GM19238 (cell line): ENCODE data around the gene DHRS1.

Source experiments
- DNase-seq: peaks from one replicate; pipeline ENCODE4 v3.0.0; 2011; ENCODE audit warnings: low spot score; ENCODE audit not compliant: insufficient read length

Gene DHRS1

DNA sequence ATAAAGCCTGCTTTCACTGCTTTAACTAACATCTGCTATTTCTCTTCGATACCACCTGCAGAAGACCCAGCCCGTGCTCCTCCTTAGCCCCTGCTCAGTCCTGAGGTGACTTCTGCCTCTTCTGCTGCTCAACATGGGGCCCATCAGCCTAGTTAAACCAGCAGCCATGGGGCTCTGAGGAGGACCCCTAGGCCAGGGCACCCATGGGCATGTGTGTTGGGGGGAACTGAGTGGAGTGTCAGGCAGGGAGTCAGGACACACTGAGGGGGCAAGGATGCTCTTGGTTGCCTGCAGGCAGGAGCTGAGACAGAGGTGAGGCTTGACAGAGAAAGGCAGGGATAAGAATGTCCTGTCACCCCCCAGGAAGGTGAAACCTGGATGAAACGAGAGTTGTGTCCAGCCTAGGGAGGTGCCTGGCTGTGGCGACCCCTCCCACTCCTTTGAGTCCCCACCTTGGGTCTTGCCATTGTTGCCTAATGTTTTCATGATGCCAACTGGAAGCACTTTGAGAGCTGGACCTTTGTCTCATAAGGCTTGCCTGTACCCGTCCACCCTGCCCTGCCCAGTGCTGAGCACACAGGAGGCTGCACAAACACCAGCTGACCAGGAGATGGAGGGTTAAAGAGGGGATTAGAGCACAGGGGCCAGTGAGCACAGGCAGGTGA lies 15.7 kb downstream of the DHRS1 start:
- no peak for DNase-seq

- no peak for DNase-seq
Observed at GRCh38 chr14:24282736-24283135, 16.8 kb downstream of the DHRS1 start.

DNA sequence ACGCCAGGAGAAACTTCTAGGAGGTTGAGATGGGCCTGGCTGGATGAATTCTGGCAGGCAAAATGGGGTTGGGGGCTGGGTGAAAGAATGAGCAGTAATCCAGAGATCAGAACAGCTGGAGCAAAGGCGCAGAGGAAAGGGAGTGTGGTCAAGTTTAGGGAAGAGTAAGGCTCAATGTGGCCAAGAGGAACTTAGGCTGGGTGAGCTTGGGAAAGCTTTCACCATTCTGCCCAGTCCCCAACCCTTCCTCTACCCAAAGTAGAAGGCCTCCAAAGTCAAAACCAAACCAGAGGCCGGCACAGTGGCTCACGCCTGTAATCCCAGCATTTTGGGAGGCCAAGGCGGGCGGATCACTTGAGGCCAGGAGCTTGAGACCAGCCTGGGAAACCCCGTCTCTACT lies 17.9 kb downstream of the DHRS1 start:
- no peak for DNase-seq

- DNase-seq: no peak
Observed at GRCh38 chr14:24280797-24281460, 18.7 kb downstream of the DHRS1 start.

DNA sequence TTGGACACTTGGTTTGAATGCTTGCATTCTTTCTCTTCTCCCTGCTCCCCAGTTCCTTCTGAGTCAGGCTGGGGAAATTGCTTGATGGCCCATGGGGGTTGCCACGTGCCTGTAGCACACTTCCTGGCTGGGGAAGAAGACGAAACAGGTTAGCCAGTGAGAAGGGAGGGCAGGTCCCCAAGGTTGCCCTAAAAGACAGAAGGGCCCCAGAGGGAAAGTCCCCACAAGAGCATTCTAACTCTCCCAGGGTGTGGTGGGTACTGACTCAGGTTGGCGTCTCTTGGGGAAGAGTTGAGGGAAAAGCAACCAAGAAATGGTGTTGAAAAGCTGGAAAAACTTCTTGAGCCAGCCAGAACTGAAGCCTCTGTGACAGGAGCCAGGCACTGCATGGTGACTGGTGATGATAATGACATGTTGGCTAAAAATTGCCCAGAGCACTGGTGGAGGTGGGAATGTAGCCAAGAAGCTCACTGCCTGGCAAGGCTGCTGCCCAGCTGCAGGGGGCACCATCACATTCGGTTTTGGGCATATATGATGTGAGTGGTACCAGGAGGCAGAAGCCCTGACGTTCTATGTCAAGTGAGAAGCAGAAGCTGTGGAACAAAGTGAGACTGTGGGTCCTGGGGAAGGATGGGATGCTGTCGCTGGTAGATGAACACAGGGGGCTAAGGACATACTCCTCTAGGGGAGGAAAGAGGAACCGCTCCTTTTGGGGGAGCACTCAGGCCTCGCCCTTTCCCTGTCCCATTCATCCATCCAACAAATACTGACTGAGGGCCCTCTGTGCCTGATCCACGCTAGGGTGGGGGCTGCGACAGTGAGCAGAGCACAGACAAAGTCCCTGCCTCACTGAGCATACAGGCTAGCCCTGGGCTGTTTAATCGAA lies 20.0 kb downstream of the DHRS1 start:
- no peak for DNase-seq

DNA sequence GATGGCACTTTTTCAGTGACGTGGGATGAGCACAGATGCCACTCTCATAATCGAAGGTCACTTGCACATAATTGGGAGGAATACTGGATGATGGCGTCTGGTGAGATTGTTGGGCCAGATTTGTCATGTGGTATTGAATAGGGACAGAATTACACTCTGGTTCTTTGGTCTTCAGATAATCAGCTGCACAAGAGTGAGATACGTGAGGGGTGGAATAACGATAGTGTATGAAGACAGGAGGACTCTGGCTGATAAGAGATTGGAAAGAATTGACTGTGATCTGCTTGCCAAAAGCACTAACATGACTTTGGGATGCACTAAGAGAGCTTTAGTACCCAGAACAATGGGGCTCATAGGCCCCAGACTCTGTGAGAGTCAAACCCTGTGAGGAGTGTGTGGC lies 21.2 kb downstream of the DHRS1 start:
- DNase-seq: no peak

GRCh38 chr14:24277606-24278321 lies 21.8 kb downstream of the DHRS1 start:
- DNase-seq: no peak

DNA sequence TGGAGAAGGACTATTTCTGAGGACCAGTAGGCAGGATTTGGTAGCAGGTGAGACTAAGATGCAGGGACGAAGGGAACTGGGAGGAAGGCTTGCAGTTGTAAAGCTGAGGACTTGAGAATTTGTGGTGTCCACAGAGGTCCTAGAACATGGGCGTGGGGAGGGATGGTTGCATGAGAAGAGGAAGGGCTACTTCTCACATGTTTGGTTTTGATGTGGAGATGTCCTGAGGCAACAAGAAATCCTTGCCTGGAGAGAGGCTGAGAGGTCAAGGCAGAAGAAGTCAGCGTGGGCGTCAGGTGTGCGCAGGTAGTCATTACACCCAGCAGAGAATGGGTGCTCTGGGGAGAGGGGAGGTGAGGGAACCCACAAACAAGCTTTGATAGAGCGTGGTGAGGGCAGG lies 22.5 kb downstream of the DHRS1 start:
- no peak for DNase-seq

DNA sequence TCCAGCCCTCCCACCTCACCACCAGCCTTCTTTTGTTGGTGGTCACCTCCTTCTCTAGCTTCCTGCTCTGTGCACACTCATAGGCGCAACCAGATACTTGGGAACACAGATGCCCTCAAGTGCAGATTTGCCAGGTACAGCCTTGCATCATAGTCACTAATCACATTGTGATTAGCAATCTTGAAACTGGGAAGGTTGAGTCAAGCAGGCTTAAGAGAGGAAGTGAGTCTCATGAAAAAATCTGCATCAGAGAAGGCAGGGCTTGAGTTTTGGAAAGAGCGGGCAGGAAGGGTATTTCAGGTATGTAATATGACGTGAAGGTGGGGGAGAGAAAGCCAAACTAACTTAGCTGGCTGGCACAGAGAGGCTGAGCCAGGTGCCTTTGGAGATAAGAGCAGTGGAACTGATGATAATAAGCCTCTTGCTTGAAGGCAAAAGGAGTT lies 25.5 kb downstream of the DHRS1 start:
- peak; percentile 74 for DNase-seq

- no peak for DNase-seq
Observed at GRCh38 chr14:24273422-24273998, 26.1 kb downstream of the DHRS1 start.

DNA sequence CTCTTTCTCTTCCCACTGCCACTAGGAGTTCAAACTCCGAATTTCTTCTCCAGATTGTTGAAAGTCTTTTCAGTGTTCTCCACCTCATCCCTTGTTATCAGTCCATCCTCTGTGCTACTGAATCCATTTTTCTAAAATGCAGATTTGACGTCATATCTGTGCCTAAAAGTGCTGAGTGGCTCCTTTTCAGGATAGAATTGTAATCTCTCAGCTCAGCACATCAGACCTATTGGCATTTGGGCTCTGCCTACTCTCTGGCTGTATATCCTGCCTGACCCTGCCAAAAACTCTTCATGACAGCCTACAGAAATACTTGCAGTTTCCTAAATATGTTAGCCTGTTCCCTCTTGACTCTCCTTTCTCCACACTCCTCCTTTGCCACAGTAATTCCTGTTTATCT lies 27.1 kb downstream of the DHRS1 start:
- no peak for DNase-seq

- DNase-seq: no peak
Observed at GRCh38 chr14:24271834-24272263, 27.7 kb downstream of the DHRS1 start.

DNA sequence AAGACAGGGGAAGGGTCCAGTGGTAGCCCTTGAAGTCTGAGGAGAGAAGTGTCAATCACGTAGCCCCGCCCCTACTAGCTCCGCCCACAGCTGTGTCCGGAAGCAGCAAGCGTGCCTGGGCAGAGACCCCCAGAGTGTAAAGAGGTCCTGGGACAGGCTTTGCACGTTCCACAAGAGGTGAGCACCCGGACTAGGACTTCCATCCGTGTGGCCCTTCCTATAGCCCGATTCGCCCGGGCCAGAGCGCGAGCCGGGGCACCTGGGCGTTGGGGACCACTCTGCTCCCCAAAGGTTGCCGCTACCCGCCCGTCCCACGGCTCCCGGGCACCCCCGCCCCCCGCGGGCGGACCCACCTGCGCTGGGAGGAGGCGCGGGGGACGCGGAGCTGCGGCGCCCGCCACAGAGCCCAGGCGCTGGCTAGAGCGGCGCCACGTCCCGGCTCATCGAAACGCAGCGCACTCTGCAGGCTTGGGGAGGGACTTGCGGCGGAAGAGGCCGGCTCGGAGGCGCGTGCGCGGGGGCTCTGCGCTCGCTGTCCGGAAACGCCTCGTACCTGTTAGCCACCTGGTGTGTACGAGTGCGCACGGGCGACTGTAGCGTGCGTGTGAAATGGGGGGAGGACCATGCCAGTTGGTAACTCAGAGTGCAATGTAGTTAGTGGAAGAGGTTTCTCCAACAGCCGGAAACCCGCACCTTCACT lies 28.3 kb downstream of the DHRS1 start, which contains the start of gene RABGGTA:
RABGGTA (minus strand) TSS at position 464 of the 700 bp plus-strand sequence. CDS start 482 bp downstream, outside the sequence.
- DNase-seq: peak; percentile 97

- DNase-seq: no peak
Observed at GRCh38 chr14:24270537-24271133, 28.9 kb downstream of the DHRS1 start.

DNA sequence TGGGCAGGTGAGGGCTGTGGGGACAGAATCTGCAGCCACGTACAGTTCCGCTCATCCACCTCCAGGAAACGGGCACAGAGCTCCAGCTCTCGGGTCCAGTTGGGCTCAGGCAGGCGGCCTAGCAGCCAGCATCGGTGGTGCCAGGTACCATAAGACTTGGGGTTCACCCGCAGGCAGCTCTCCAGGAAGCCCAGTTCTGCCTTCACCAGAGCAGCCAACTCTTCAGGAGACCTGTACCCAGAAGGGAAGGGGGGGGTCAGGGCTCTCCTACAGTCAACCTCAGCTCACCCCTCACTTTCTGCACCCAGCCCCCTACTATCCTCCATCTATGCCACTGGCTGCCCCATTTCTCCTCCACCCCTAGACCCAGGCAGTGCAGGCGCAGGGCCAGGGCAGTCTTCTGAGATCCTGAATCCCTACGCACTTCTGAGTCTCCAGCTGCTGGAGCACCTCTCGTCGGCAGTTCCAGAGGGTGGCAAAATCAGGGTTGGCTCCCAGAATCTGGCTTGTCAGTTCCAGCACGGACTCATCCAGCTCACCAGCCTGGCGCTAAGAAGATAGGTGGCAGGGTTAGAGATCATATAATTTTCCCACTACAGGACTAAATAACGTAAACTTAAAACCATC lies 29.6 kb downstream of the DHRS1 start:
- DNase-seq: no peak

GRCh38 chr14:24269368-24269767 lies 30.2 kb downstream of the DHRS1 start:
- no peak for DNase-seq

GRCh38 chr14:24268225-24268624 lies 31.4 kb downstream of the DHRS1 start:
- no peak for DNase-seq

DNA sequence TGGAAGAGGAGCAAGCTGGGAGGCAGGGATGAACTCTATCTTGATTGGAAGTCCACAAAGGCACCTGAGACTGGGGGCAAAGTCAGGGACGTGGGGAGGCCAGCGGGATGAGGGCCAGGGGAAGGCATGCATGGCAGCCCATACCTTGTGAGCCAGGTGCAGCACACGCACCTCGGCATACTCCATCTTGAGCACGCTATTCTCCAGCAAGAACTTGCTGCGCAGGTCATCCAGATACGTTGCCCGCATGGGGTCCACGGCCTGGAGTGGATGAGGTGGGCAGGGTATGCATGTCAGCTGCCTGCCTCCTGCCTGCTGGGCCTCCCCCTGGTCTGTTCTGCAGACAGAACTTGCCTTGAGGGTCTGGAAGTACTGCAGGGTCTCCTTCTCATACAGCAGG lies 32.1 kb downstream of the DHRS1 start:
- DNase-seq: no peak
